ENCODE results near the gene PYCR2. TPM values are rescaled to one million over a fixed set of nuclear protein-coding genes. Genes with fewer than 3 reads are reported as not detected.
"Not testable (repeated sequence)": the region's sequence is repeated elsewhere in the genome, so short reads cannot be mapped to it uniquely, and the experiment has no call there.

The PYCR2 gene
- total RNA-seq, 1 experiment from 2014 or later, result 61.6 TPM

DNA sequence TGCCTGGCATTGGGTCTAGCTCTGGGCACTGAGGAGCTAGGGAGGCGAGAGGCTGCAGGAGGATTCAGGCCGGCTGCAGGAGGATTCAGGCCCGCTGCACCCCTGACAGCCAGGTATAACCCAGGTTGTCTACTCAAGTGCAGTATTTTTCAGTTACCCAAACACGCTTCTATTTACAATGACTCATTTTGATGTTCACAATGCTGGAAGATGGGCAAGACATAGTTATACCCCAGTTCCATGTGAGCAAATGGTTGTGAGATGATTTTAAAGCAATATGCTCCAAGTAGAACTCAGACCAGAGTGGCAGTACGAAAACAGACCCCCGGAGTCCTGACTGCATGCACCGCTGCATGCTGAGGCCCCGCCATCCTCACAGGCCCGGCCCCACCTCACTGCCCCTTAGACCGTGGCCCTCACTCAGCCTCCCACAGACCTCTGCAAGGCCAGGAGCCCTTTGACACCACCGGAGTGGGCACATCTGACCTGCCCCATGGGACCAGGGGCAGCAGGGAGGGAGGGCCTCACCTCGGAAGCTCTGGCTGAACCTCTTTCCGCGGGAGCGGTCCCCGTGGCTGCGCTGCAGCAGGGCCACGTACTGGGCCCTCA is 35.7 kb downstream of the PYCR2 start:
- no peak overlapping the region for H3K27ac ChIP-seq
- no peaks in the 10 kb centered on the region for H3K9me3 ChIP-seq (replicated peaks)
- H3K4me3 ChIP-seq, result no peak overlapping the region
- no peaks in the 10 kb centered on the region for H3K36me3 ChIP-seq
- no peak for DNase-seq (ENCODE audit: low read depth in 1 of 2, low spot score in 2 of 2)
- H3K27me3 ChIP-seq (replicated peaks), result no peaks in the 10 kb centered on the region
- H3K4me1 ChIP-seq (replicated peaks), result 0 out of 2 replicates have a peak, but pooled peaks cover under 1% of the 10 kb centered on the region

DNA sequence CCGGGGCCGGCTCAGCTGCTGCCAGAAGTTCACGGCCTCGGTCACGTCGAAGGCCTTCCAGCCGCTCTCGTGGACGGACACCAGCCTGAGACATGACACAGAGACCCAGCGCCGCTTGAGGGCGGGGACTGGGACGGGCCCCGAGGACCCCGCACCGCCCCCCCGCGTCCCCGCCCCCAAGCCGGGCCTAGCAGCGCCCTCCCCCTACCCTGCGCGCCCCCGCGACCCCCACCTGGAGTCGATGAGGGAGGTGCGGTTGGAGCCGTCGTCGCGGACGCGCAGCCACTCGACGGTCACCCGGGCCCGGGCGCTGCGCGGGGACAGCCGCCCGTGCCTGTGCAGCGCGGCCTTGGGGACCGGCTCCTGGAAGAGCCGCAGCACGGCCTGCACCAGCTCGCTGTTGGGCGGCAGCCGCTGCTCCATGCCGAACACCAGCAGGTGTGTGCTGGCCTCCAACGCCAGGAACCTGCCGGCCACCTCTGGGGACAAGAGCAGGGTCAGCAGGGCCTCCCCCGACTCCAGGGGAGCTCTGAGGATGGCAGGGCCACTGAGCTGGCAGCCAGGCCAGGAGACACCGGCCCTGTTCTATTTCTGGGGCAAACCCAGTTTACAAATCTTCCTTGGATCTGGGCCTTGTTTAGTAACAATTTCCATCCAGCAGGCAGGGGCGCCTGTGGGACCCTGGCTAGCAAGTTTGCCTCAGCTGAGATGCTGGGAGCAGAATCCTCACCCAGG is 36.3 kb downstream of the PYCR2 start:
- H3K4me1 ChIP-seq (replicated peaks); H3K27ac ChIP-seq; H3K36me3 ChIP-seq; DNase-seq (ENCODE audit: low read depth in 1 of 2, low spot score in 2 of 2); H3K4me3 ChIP-seq; H3K27me3 ChIP-seq (replicated peaks); H3K9me3 ChIP-seq (replicated peaks): not testable (repeated sequence)

DNA sequence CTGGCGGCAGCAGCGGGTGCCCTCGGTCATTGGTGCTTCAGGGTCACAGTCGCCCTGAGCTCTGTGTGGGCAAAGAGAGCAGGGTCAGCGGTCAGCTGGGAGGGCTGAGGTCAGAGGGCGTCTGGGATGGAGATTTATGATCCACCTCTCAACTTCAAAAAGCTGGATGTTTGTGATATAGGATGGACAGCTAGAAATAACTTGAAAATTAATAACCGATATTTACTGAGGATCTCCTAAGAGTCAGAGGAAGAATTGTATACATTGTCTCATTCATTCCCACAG is 37.1 kb downstream of the PYCR2 start:
- Histone ChIP-seq H3K27me3 (replicated peaks) (no peaks in the 10 kb centered on the region), H3K36me3 (peaks cover 3% of the 10 kb centered on the region), H3K27ac (no peak overlapping the region), H3K4me3 (no peak overlapping the region), H3K9me3 (replicated peaks) (no peaks in the 10 kb centered on the region), H3K4me1 (replicated peaks) (0 out of 2 replicates have a peak, but pooled peaks cover 4% of the 10 kb centered on the region)
- DNase-seq (ENCODE audit: low read depth in 1 of 2, low spot score in 2 of 2), result no peak

DNA sequence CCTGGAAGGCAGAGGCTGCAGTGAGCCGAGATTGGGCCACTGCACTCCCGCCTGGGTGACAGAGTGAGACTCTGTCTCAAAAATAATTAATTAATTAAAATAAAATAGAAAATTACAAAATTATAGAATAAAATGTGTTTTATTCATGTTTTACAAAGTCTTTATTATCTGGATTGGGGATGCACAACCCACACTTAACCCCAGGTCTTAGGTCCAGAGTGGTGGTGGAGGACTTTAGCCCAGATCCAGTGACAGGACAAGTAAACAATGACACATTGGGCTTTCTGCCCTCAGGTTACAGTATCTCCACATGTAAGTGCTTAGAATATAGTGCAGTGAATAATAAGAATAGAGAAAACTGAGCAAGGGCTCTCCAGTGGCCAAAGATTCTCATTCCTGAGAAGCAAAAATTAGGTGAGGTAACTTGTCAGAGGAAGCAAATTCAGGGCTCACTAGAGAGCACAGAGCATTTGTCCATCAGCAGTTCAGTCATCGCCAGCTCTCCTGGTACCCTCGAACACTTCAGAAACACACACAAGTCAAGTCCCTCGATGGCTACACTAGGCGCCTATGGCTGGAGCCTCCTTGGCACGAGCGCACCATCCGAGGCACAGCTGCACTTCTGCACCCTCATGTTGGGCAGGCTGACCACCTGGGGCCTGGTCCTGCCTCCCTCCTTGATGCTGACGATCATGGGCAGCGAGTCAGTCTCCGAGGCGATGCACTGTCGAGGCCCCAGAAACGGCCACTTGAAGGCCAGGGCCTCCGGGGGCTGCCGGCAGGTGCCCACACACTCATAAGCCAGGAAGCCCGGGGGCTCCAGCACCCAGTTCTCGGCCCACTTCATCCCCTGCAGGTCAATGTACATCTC is 37.7 kb downstream of the PYCR2 start:
- Histone ChIP-seq H3K27me3 (replicated peaks) (no peaks in the 10 kb centered on the region), H3K4me1 (replicated peaks) (peaks cover 6% of the 10 kb centered on the region), H3K36me3 (peaks cover 4% of the 10 kb centered on the region), H3K4me3 (no peak overlapping the region), H3K9me3 (replicated peaks) (no peaks in the 10 kb centered on the region), H3K27ac (no peak overlapping the region)
- no peak for DNase-seq (ENCODE audit: low read depth in 1 of 2, low spot score in 2 of 2)

DNA sequence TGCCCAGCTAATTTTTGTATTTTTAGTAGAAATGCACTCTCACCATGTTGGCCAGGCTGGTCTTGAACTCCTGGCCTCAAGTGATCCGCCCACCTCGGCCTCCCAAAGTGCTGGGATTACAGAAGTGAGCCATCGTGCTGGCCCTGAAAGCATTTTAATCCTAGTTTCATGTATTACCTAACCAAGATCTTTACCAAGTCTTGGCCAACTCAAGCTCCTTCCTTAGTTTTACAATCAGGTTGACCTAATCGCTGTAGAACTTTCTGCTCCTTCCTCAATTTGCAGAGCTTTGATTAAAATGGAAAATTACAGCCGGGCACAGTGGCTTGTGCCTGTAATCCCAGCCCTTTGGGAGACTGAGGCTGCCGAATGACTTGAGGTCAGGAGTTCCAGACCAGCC is 38.7 kb downstream of the PYCR2 start:
- H3K4me3 ChIP-seq, result no peak overlapping the region
- no peak for DNase-seq (ENCODE audit: low read depth in 1 of 2, low spot score in 2 of 2)
- peaks cover 6% of the 10 kb centered on the region for H3K36me3 ChIP-seq
- H3K27ac ChIP-seq, result no peak overlapping the region
- no peaks in the 10 kb centered on the region for H3K27me3 ChIP-seq (replicated peaks)
- peaks cover 16% of the 10 kb centered on the region for H3K4me1 ChIP-seq (replicated peaks)
- no peaks in the 10 kb centered on the region for H3K9me3 ChIP-seq (replicated peaks)

DNA sequence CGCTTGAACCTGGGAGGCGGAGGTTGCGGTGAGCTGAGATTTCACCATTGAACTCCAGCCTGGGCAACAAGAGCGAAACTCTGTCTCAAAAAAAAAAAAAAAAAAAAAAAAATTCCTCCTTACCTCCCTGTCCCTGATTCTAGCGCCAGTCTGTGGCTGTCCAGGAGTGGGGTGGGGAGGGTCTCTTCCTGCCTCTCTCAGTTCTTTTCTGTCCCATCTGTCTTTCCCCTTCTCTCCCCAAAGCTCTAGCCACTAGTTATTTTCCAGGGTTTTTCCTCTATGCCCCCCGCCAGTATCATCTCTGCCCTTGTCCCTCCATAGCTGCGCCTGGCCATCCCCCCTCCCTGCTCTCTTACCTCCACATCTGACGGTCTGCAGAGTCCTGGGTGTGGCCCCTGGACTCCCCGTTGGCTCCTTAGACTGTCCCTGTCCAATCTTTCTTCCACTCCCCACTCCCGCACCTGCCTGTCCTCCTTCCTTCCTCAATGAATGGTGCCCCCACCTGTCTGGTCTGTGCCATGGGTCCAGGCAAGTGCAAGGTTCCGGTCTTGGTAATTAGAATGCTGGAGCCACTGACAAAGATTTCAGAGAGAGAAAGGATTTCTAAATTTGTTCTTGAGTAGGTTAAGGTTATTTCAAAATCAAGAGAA is 40.3 kb downstream of the PYCR2 start:
- Histone ChIP-seq H3K4me1 (replicated peaks) (peaks cover 16% of the 10 kb centered on the region), H3K36me3 (peaks cover 12% of the 10 kb centered on the region), H3K27me3 (replicated peaks) (no peaks in the 10 kb centered on the region), H3K4me3 (peak overlapping the region; percentile 72; the same call in 1 of the 2 replicates), H3K9me3 (replicated peaks) (no peaks in the 10 kb centered on the region), H3K27ac (no peak overlapping the region)
- DNase-seq (ENCODE audit: low read depth in 1 of 2, low spot score in 2 of 2), result no peak

DNA sequence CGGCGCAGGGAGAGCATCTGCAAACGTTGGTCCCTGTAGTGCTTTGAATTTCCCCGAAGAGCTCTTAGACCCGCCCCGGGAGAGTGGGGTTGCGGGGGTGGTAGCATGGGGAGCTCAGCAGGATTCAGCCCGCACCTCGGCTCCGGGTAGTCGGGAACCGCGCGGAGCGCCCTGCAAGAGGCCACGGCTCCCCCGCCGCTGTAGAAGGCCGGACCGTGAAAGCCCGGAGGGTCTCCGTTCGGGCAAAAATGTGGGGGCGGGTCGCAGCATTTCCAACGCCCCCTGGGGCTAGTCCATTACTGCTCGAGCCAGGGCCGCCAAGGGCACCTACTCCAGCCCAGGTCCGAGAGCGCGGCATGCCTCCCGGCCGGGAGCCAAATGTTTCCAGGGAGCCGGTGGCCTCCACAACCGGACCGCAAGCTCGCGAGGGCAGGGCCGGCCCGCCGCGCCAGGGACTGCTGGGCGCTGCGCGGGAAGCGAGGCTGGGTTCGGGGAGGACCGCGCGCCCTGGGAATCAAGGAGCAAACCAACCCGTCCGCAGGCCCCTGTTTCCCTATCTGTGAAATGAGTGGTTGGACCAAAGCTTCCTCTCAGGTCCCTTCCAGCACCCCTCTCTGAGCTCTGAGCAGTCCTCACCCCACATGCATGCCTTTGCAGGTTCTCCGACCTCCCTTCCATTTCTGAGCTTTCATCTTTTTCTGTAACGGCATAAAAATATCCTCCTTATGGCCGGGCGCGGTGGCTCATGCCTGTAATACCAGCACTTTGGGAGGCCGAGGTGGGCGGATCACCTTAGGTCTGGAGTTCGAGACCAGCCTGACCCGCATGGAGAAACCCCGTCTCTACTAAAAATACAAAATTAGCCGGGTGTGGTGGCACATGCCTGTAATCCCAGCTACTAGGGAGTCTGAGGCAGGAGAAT is 41.1 kb downstream of the PYCR2 start:
- Histone ChIP-seq H3K27ac (peak overlapping the region; percentile 69), H3K27me3 (replicated peaks) (no peaks in the 10 kb centered on the region), H3K4me3 (peak overlapping the region; percentile 72), H3K4me1 (replicated peaks) (peaks cover 16% of the 10 kb centered on the region), H3K9me3 (replicated peaks) (no peaks in the 10 kb centered on the region), H3K36me3 (peaks cover 20% of the 10 kb centered on the region)
- peak; percentile 62 to 72 for DNase-seq (ENCODE audit: low read depth in 1 of 2, low spot score in 2 of 2)

DNA sequence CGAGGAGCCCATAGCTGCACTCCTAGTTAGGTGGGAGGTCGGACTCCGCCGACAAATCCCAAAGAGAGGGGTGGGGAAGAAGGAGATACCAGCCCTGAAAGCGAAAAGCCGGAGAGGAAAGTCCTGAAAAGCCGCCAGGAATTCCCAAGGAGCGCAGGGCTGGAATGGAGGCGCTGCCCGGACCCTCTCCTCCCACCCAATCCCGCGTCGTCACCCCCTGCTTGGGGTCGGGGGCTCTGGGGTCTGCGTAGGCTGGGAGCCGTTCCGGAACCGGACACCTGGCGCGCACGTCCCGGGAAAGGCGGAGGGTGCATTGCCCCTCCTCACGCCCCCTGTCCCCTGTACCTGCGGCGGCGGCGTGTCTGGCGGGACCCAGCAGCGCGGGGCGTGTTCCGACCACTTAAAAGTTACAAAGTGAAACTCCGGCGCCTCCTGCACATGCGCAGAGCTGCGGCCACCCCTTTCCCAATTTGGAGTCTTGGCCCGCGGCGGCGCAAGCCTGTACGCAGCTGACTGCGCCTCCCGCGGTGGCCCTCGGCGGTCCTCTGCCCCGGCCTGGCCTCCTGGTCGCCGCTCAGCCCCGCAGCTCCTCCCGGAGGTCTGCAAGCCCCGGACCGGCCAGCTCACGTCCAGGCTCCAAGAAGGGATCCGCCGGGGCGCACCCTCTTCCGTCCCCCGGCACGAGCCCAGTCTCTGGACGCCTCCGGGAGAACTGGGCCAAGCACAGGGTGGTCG is 41.9 kb downstream of the PYCR2 start, which contains the start of gene TMEM63A:
Gene TMEM63A, minus strand, starts transcription at position 422 of the 735 bp plus-strand sequence. CDS start 4,800 bp downstream, outside the sequence.
- Histone ChIP-seq H3K4me3 (peak within 1 kb of the TSS; percentile 72), H3K27me3 (replicated peaks) (no peaks in the 10 kb centered on the region), H3K4me1 (replicated peaks) (peaks cover 23% of the 10 kb centered on the region), H3K36me3 (peaks cover 28% of the 10 kb centered on the region), H3K9me3 (replicated peaks) (no peaks in the 10 kb centered on the region), H3K27ac (peak within 1 kb of the TSS; percentile 69)
- peak; percentile 86 to 95 for DNase-seq (ENCODE audit: low read depth in 1 of 2, low spot score in 2 of 2)

DNA sequence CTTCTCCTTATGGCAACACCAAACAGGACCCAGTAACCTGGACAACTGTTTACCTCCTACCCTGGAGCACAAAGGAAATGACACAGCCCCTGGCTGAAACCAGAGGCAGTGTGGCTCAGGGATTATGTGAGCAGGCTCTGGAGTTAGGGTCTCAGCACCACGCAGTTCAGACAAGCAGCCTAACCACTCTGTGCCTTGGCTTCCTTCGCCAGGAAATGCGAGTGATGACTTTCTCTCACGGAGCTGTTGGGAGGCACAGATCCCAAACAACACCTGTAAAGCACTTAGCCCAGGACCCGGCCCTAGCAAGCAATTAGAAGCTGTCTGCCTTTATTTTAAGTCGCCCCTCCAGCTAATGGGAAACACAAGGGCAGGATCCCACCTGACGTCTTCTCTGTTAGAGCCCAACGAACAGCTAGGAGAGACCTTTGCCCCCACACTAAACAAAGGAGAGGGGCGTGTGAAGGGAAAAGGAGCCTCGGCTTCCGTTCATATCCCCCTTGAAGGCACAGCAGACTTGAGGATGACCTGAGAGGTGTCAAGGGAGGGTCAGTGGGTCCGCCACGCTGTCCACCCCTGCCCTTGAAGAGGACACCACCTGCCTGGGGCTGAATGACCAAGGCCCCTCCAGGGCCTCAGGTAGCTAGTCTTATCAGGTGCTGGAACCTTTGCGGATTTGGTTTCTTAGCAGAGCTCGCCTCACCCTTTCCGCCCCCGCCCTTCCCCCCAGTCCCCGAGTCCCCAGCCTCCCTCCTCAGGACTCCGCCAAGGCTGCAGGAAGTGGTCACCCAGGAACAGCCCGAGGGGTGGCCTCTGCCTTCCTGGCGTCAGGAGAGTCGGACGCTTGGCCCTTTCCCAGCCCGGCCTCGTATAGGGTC is 42.7 kb downstream of the PYCR2 start:
- peak; percentile 7 to 76 for DNase-seq (ENCODE audit: low read depth in 1 of 2, low spot score in 2 of 2)
- H3K4me3 ChIP-seq, result peak overlapping the region; percentile 72
- no peaks in the 10 kb centered on the region for H3K9me3 ChIP-seq (replicated peaks)
- peaks cover 36% of the 10 kb centered on the region for H3K36me3 ChIP-seq
- H3K27ac ChIP-seq, result peak overlapping the region; percentile 69
- H3K27me3 ChIP-seq (replicated peaks), result no peaks in the 10 kb centered on the region
- H3K4me1 ChIP-seq (replicated peaks), result peaks cover 23% of the 10 kb centered on the region

DNA sequence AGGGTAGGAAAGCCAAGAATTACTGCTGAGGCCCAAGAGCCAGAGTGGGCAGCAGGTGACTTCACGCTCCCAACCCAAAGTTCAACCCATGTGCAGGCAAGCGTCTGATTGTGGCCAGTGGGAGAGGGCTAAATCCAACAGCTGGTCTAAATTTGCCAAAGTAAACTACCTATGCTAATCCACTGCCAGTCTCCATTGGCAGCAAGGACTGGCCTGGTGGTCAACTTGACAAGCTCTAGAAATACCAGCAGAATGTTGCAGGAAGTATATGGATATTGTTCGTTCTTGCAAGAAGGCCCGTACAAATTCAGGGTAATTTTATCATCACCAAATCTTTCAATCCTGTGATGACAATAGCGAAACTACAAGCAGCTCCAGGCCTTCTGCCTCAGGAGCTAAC is 43.4 kb downstream of the PYCR2 start:
- H3K4me1 ChIP-seq (replicated peaks), result peaks cover 23% of the 10 kb centered on the region
- DNase-seq (ENCODE audit: low read depth in 1 of 2, low spot score in 2 of 2), result no peak
- no peak overlapping the region; the same call in 1 of the 2 replicates for H3K27ac ChIP-seq
- no peaks in the 10 kb centered on the region for H3K27me3 ChIP-seq (replicated peaks)
- H3K9me3 ChIP-seq (replicated peaks), result no peaks in the 10 kb centered on the region
- H3K36me3 ChIP-seq, result peaks cover 40% of the 10 kb centered on the region
- no peak overlapping the region for H3K4me3 ChIP-seq

DNA sequence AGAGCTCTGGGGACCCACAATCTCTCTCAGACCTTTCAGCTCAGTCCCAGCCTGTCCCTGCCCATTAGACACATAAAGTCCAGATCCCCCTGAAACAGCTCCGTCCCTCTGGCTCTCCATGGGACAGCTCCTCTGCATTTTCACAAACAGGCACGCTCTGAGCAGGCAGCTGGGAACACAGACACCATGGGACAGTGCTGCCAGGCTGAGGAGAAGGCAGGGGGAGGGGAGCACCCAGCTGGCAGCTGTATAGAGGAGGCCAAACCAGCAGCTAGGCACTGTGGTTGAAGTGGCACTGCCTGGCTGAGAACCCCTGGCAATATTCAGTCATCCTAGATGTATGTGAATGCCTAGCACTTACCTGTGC is 43.8 kb downstream of the PYCR2 start:
- H3K4me1 ChIP-seq (replicated peaks), result peaks cover 23% of the 10 kb centered on the region
- DNase-seq (ENCODE audit: low read depth in 1 of 2, low spot score in 2 of 2), result no peak

More for the DNA sequence above, 43.8 kb downstream of the PYCR2 start:
- H3K27me3 ChIP-seq (replicated peaks), result no peaks in the 10 kb centered on the region
- no peak overlapping the region for H3K27ac ChIP-seq
- no peaks in the 10 kb centered on the region for H3K9me3 ChIP-seq (replicated peaks)
- H3K36me3 ChIP-seq, result peaks cover 45% of the 10 kb centered on the region
- H3K4me3 ChIP-seq, result no peak overlapping the region
